GM21526 (cell line): ENCODE data around the gene SZT2.
"Not testable (repeated sequence)": the region's sequence is repeated elsewhere in the genome, so short reads cannot be mapped to it uniquely, and the experiment has no call there.

Source experiments
- ATAC-seq: cut with Tn5 transposase; IDR thresholded peaks from one replicate; pipeline ENCODE4 v1.9.1; 2021; ENCODE audit warnings: moderate library complexity; ENCODE audit not compliant: unreplicated experiment, low FRiP score

SZT2 gene

GRCh38 chr1:43451701-43452532, 62.2 kb downstream of the SZT2 start:
- ATAC-seq, result no peak

GRCh38 chr1:43452789-43453441, 63.2 kb downstream of the SZT2 start:
- no peak for ATAC-seq

GRCh38 chr1:43453442-43454269, 64.0 kb downstream of the SZT2 start, which contains the start of gene HYI:
TSS of gene HYI (minus strand) at chr1:43453931. CDS start at chr1:43453793, 138 bp downstream.
- no peak for ATAC-seq

GRCh38 chr1:43454270-43455011, 64.7 kb downstream of the SZT2 start:
- peak; percentile 69 for ATAC-seq

- ATAC-seq, result no peak
Observed at GRCh38 chr1:43455213-43455889, 65.7 kb downstream of the SZT2 start.

- not testable (repeated sequence) for ATAC-seq
Observed at GRCh38 chr1:43458379-43458778, 68.7 kb downstream of the SZT2 start.

- ATAC-seq, result no peak
Observed at GRCh38 chr1:43460988-43461693, 71.4 kb downstream of the SZT2 start.

- ATAC-seq, result no peak
Observed at GRCh38 chr1:43463479-43463878, 73.8 kb downstream of the SZT2 start.

GRCh38 chr1:43464681-43465504, 75.2 kb downstream of the SZT2 start:
- ATAC-seq, result no peak

- ATAC-seq, result no peak
Observed at GRCh38 chr1:43465505-43466067, 75.9 kb downstream of the SZT2 start.

- no peak for ATAC-seq
Observed at GRCh38 chr1:43466403-43466802, 76.7 kb downstream of the SZT2 start.

GRCh38 chr1:43468414-43468813, 78.7 kb downstream of the SZT2 start:
- no peak for ATAC-seq

- no peak for ATAC-seq
Observed at GRCh38 chr1:43469932-43470331, 80.2 kb downstream of the SZT2 start.

- ATAC-seq, result no peak
Observed at GRCh38 chr1:43472087-43472462, 82.4 kb downstream of the SZT2 start.

- not testable (repeated sequence) for ATAC-seq
Observed at GRCh38 chr1:43472463-43473151, 82.9 kb downstream of the SZT2 start.

- ATAC-seq, result no peak
Observed at GRCh38 chr1:43473463-43473862, 83.8 kb downstream of the SZT2 start.

GRCh38 chr1:43475611-43476401, 86.1 kb downstream of the SZT2 start:
- not testable (repeated sequence) for ATAC-seq
